ENCODE measurements around the gene EML6.

Gene EML6

GRCh38 chr2:54704688-54705605 is 18.5 kb upstream of the EML6 start:
- 0% methylated on average over 1 of the region's 3 CpGs for WGBS (ENCODE audit: insufficient coverage)
- POLR2A ChIA-PET, result interaction anchor here (1.2 to 1.7 kb wide), 2 partner anchors 32 to 40 kb away, joined by 4 to 5 read pairs; no protein-coding TSS in a partner anchor

GRCh38 chr2:54706622-54707021 is 16.8 kb upstream of the EML6 start:
- ChIA-PET POLR2A (no interaction called here), CTCF (interaction anchor here (0.6 to 5.5 kb wide), 12 partner anchors 9 to 600 kb away, joined by 3 to 47 read pairs (median 4); no protein-coding TSS in a partner anchor)
- Histone ChIP-seq H3K4me3 (ENCODE audit: control insufficient read depth in 1 of 7, extremely low read depth in 1 of 7, insufficient read depth in 4 of 7, low read depth in 2 of 7, low read length in 6 of 7) (no peak overlapping the region), H3K27ac (ENCODE audit: insufficient read depth in 1 of 2, low read depth in 1 of 2, low read length in 2 of 2, poor library complexity in 1 of 2, severe bottlenecking in 2 of 2) (no peak overlapping the region), H3K9me3 (ENCODE audit: control extremely low read depth in 1 of 5, control insufficient read depth in 4 of 5, insufficient read depth in 2 of 5, low read depth in 1 of 5, low read length in 4 of 5) (no peaks in the 10 kb centered on the region), H3K27me3 (replicated peaks in 2 of 5; ENCODE audit: control insufficient read depth in 4 of 5, insufficient read depth in 5 of 5, low read length in 4 of 5) (peaks cover 0 to 11% (median 0%) of the 10 kb centered on the region in 5 experiments), H3K36me3 (ENCODE audit: control insufficient read depth in 4 of 4, insufficient read depth in 4 of 4, low read length in 3 of 4) (no peaks in the 10 kb centered on the region), H3K4me1 (ENCODE audit: control extremely low read depth in 1 of 4, control insufficient read depth in 4 of 4, insufficient read depth in 4 of 4, low read length in 3 of 4) (peaks cover 0 to 14% (median 11%) of the 10 kb centered on the region in 4 experiments)
- no peak for DNase-seq
- WGBS (ENCODE audit: insufficient coverage), result no CpG with 5 or more reads among the region's 1 CpG

More at GRCh38 chr2:54704688-54705605, 18.5 kb upstream of the EML6 start:
- Histone ChIP-seq H3K4me1 (ENCODE audit: control extremely low read depth in 1 of 4, control insufficient read depth in 4 of 4, insufficient read depth in 4 of 4, low read length in 3 of 4) (peaks cover 0 to 14% (median 11%) of the 10 kb centered on the region in 4 experiments), H3K9me3 (ENCODE audit: control extremely low read depth in 1 of 5, control insufficient read depth in 4 of 5, insufficient read depth in 2 of 5, low read depth in 1 of 5, low read length in 4 of 5) (no peaks in the 10 kb centered on the region), H3K4me3 (ENCODE audit: control insufficient read depth in 1 of 7, extremely low read depth in 1 of 7, insufficient read depth in 4 of 7, low read depth in 2 of 7, low read length in 6 of 7) (no peak overlapping the region), H3K36me3 (ENCODE audit: control insufficient read depth in 4 of 4, insufficient read depth in 4 of 4, low read length in 3 of 4) (no peaks in the 10 kb centered on the region), H3K27ac (ENCODE audit: insufficient read depth in 1 of 2, low read depth in 1 of 2, low read length in 2 of 2, poor library complexity in 1 of 2, severe bottlenecking in 2 of 2) (no peak overlapping the region), H3K27me3 (replicated peaks in 2 of 5; ENCODE audit: control insufficient read depth in 4 of 5, insufficient read depth in 5 of 5, low read length in 4 of 5) (peaks cover 0 to 11% (median 0%) of the 10 kb centered on the region in 5 experiments)
- CTCF ChIA-PET, result interaction anchor here (0.8 to 5.5 kb wide), 31 partner anchors 11 to 893 kb away, joined by 3 to 52 read pairs (median 6); partner anchors contain the start of gene EML6
- peak; percentile 69 to 86 (median 83) for DNase-seq

GRCh38 chr2:54708584-54709335 is 14.7 kb upstream of the EML6 start:
- CTCF ChIA-PET, result interaction anchor here (0.8 to 4.7 kb wide), 10 partner anchors 12 to 170 kb away, joined by 3 to 32 read pairs (median 3); no protein-coding TSS in a partner anchor
- peaks cover 0 to 11% (median 0%) of the 10 kb centered on the region in 5 experiments for H3K27me3 ChIP-seq (replicated peaks in 2 of 5; ENCODE audit: control insufficient read depth in 4 of 5, insufficient read depth in 5 of 5, low read length in 4 of 5)
- no peaks in the 10 kb centered on the region for H3K9me3 ChIP-seq (ENCODE audit: control extremely low read depth in 1 of 5, control insufficient read depth in 4 of 5, insufficient read depth in 2 of 5, low read depth in 1 of 5, low read length in 4 of 5)
- peak in 2 of 3 donors; percentile 42 to 61 for DNase-seq
- peak overlapping the region; percentile 48 to 85 (median 68) for H3K4me3 ChIP-seq (ENCODE audit: control insufficient read depth in 1 of 7, extremely low read depth in 1 of 7, insufficient read depth in 4 of 7, low read depth in 2 of 7, low read length in 6 of 7)
- POLR2A ChIA-PET, result no interaction called here
- H3K36me3 ChIP-seq (ENCODE audit: control insufficient read depth in 4 of 4, insufficient read depth in 4 of 4, low read length in 3 of 4), result no peaks in the 10 kb centered on the region
- H3K27ac ChIP-seq (ENCODE audit: insufficient read depth in 1 of 2, low read depth in 1 of 2, low read length in 2 of 2, poor library complexity in 1 of 2, severe bottlenecking in 2 of 2), result no peak overlapping the region
- H3K4me1 ChIP-seq (ENCODE audit: control extremely low read depth in 1 of 4, control insufficient read depth in 4 of 4, insufficient read depth in 4 of 4, low read length in 3 of 4), result peaks cover 0 to 14% (median 11%) of the 10 kb centered on the region in 4 experiments
- WGBS (ENCODE audit: insufficient coverage), result 9% methylated on average over 29 of the region's 35 CpGs

GRCh38 chr2:54709336-54709809 is 14.1 kb upstream of the EML6 start:
- Histone ChIP-seq H3K4me3 (ENCODE audit: control insufficient read depth in 1 of 7, extremely low read depth in 1 of 7, insufficient read depth in 4 of 7, low read depth in 2 of 7, low read length in 6 of 7) (peak overlapping the region; percentile 48 to 85 (median 68)), H3K9me3 (ENCODE audit: control extremely low read depth in 1 of 5, control insufficient read depth in 4 of 5, insufficient read depth in 2 of 5, low read depth in 1 of 5, low read length in 4 of 5) (no peaks in the 10 kb centered on the region), H3K27me3 (replicated peaks in 2 of 5; ENCODE audit: control insufficient read depth in 4 of 5, insufficient read depth in 5 of 5, low read length in 4 of 5) (peaks cover 0 to 11% (median 0%) of the 10 kb centered on the region in 5 experiments), H3K36me3 (ENCODE audit: control insufficient read depth in 4 of 4, insufficient read depth in 4 of 4, low read length in 3 of 4) (no peaks in the 10 kb centered on the region), H3K27ac (ENCODE audit: insufficient read depth in 1 of 2, low read depth in 1 of 2, low read length in 2 of 2, poor library complexity in 1 of 2, severe bottlenecking in 2 of 2) (no peak overlapping the region), H3K4me1 (ENCODE audit: control extremely low read depth in 1 of 4, control insufficient read depth in 4 of 4, insufficient read depth in 4 of 4, low read length in 3 of 4) (peaks cover 0 to 14% (median 11%) of the 10 kb centered on the region in 4 experiments)
- WGBS (ENCODE audit: insufficient coverage), result 18% methylated on average over 16 of the region's 18 CpGs
- DNase-seq, result peak in 1 of 3 donors; percentile 33
- CTCF ChIA-PET, result interaction anchor here (0.8 to 4.7 kb wide), 9 partner anchors 11 to 169 kb away, joined by 3 to 32 read pairs (median 3); no protein-coding TSS in a partner anchor
- POLR2A ChIA-PET, result no interaction called here

- POLR2A ChIA-PET, result interaction anchor here (0.6 kb wide), 1 partner anchor 25 kb away, joined by 3 read pairs; no protein-coding TSS in a partner anchor
- H3K4me1 ChIP-seq (ENCODE audit: control extremely low read depth in 1 of 4, control insufficient read depth in 4 of 4, insufficient read depth in 4 of 4, low read length in 3 of 4), result peaks cover 0 to 14% (median 11%) of the 10 kb centered on the region in 4 experiments
- WGBS (ENCODE audit: insufficient coverage), result 81% methylated on average over 7 of the region's 10 CpGs
- peaks cover 0 to 11% (median 0%) of the 10 kb centered on the region in 5 experiments for H3K27me3 ChIP-seq (replicated peaks in 2 of 5; ENCODE audit: control insufficient read depth in 4 of 5, insufficient read depth in 5 of 5, low read length in 4 of 5)
- CTCF ChIA-PET, result interaction anchor here (0.9 to 4.7 kb wide), 6 partner anchors 10 to 169 kb away, joined by 3 to 32 read pairs (median 5); no protein-coding TSS in a partner anchor
- no peaks in the 10 kb centered on the region for H3K36me3 ChIP-seq (ENCODE audit: control insufficient read depth in 4 of 4, insufficient read depth in 4 of 4, low read length in 3 of 4)
- no peak overlapping the region for H3K4me3 ChIP-seq (ENCODE audit: control insufficient read depth in 1 of 7, extremely low read depth in 1 of 7, insufficient read depth in 4 of 7, low read depth in 2 of 7, low read length in 6 of 7)
- DNase-seq, result no peak
- no peaks in the 10 kb centered on the region for H3K9me3 ChIP-seq (ENCODE audit: control extremely low read depth in 1 of 5, control insufficient read depth in 4 of 5, insufficient read depth in 2 of 5, low read depth in 1 of 5, low read length in 4 of 5)
- no peak overlapping the region for H3K27ac ChIP-seq (ENCODE audit: insufficient read depth in 1 of 2, low read depth in 1 of 2, low read length in 2 of 2, poor library complexity in 1 of 2, severe bottlenecking in 2 of 2)
Observed at GRCh38 chr2:54710216-54710615, 13.2 kb upstream of the EML6 start.

- Histone ChIP-seq H3K4me1 (ENCODE audit: control extremely low read depth in 1 of 4, control insufficient read depth in 4 of 4, insufficient read depth in 4 of 4, low read length in 3 of 4) (peaks cover 0 to 14% (median 11%) of the 10 kb centered on the region in 4 experiments), H3K36me3 (ENCODE audit: control insufficient read depth in 4 of 4, insufficient read depth in 4 of 4, low read length in 3 of 4) (no peaks in the 10 kb centered on the region), H3K27ac (ENCODE audit: insufficient read depth in 1 of 2, low read depth in 1 of 2, low read length in 2 of 2, poor library complexity in 1 of 2, severe bottlenecking in 2 of 2) (no peak overlapping the region), H3K4me3 (ENCODE audit: control insufficient read depth in 1 of 7, extremely low read depth in 1 of 7, insufficient read depth in 4 of 7, low read depth in 2 of 7, low read length in 6 of 7) (no peak overlapping the region), H3K9me3 (ENCODE audit: control extremely low read depth in 1 of 5, control insufficient read depth in 4 of 5, insufficient read depth in 2 of 5, low read depth in 1 of 5, low read length in 4 of 5) (no peaks in the 10 kb centered on the region), H3K27me3 (replicated peaks in 2 of 5; ENCODE audit: control insufficient read depth in 4 of 5, insufficient read depth in 5 of 5, low read length in 4 of 5) (peaks cover 0 to 11% (median 0%) of the 10 kb centered on the region in 5 experiments)
- WGBS (ENCODE audit: insufficient coverage), result 97% methylated on average over 6 of the region's 6 CpGs
- ChIA-PET POLR2A (no interaction called here), CTCF (no interaction called here)
- DNase-seq, result no peak
Observed at GRCh38 chr2:54712516-54712915, 10.9 kb upstream of the EML6 start.
